C4-2B (cell line): ENCODE measurements around the gene ANKS1B.

ENCODE experiments used
- H3K27ac ChIP-seq: fragments of 450-650 bp; 2 replicates; pipeline ENCODE4 v1.5.1; 2017
- CTCF ChIP-seq: fragments of 450-650 bp; conservative IDR thresholded peaks from 2 replicates; pipeline ENCODE4 v1.5.1; 2017; ENCODE audit warnings: mild to moderate bottlenecking
- ZFX ChIP-seq: fragments of 450-650 bp; IDR thresholded peaks from 2 replicates; pipeline ENCODE4 v1.6.1; 2017

The ANKS1B gene

GRCh38 chr12:98719515-98720504 is 1264.9 kb downstream of the ANKS1B start:
- TF ChIP-seq CTCF (no peak), ZFX (no peak)

GRCh38 chr12:98714426-98714825 is 1270.3 kb downstream of the ANKS1B start:
- TF ChIP-seq ZFX = no peak
- TF ChIP-seq CTCF = no peak
- no peak overlapping the region for H3K27ac ChIP-seq

More at GRCh38 chr12:98719515-98720504, 1264.9 kb downstream of the ANKS1B start:
- H3K27ac ChIP-seq = no peak overlapping the region

- TF ChIP-seq ZFX (no peak), CTCF (no peak)
- H3K27ac ChIP-seq = no peak overlapping the region
Measured at GRCh38 chr12:98709022-98709421, 1275.7 kb downstream of the ANKS1B start.

- H3K27ac ChIP-seq = no peak overlapping the region
- no peak for TF ChIP-seq ZFX
Measured at GRCh38 chr12:98701166-98701565, 1283.6 kb downstream of the ANKS1B start.

- no peak overlapping the region for H3K27ac ChIP-seq
- TF ChIP-seq CTCF (no peak), ZFX (no peak)
Measured at GRCh38 chr12:98699586-98699985, 1285.2 kb downstream of the ANKS1B start.

- peak; percentile 76 for TF ChIP-seq CTCF
- TF ChIP-seq ZFX = no peak
- H3K27ac ChIP-seq = no peak overlapping the region
Measured at GRCh38 chr12:98698603-98699463, 1285.9 kb downstream of the ANKS1B start.

- no peak for TF ChIP-seq CTCF
- TF ChIP-seq ZFX = no peak
Measured at GRCh38 chr12:98697209-98697608, 1287.5 kb downstream of the ANKS1B start.

More at GRCh38 chr12:98697209-98697608, 1287.5 kb downstream of the ANKS1B start:
- H3K27ac ChIP-seq = no peak overlapping the region
